HFF-Myc (cell line): ENCODE measurements around the gene PKIG.

Experiments
- DNase-seq: peaks from one replicate; pipeline ENCODE4 v3.0.0-alpha.2; 2011; ENCODE audit warnings: low read depth; ENCODE audit errors: extremely low read depth
- H3K4me3 ChIP-seq: replicated peaks from 2 replicates; pipeline ENCODE4 v1.5.1; 2011; ENCODE audit warnings: low read depth, mild to moderate bottlenecking, control low read depth, low read length
- CTCF ChIP-seq: IDR thresholded peaks from 2 replicates; pipeline ENCODE4 v1.5.1; 2012; ENCODE audit warnings: mild to moderate bottlenecking, low read depth, low read length, control low read depth; ENCODE audit errors: missing control alignments

PKIG gene

GRCh38 chr20:44570367-44570766 lies 12.0 kb upstream of the PKIG start:
- H3K4me3 ChIP-seq, result no peak overlapping the region
- TF ChIP-seq CTCF, result no peak
- no peak for DNase-seq

GRCh38 chr20:44571362-44571988 lies 10.9 kb upstream of the PKIG start:
- no peak for TF ChIP-seq CTCF
- no peak for DNase-seq
- H3K4me3 ChIP-seq, result no peak overlapping the region

- peak; percentile 87 for DNase-seq
- H3K4me3 ChIP-seq, result peak overlapping the region; percentile 6; the same call in 1 of the 2 replicates
These were observed 9.6 kb upstream of the PKIG start for GRCh38 chr20:44572551-44573500.

GRCh38 chr20:44573501-44573869 lies 8.9 kb upstream of the PKIG start:
- DNase-seq, result no peak
- no peak overlapping the region for H3K4me3 ChIP-seq
- no peak for TF ChIP-seq CTCF

More at GRCh38 chr20:44572551-44573500, 9.6 kb upstream of the PKIG start:
- TF ChIP-seq CTCF, result no peak

- DNase-seq, result no peak
- TF ChIP-seq CTCF, result no peak
- no peak overlapping the region for H3K4me3 ChIP-seq
These were observed 8.0 kb upstream of the PKIG start for GRCh38 chr20:44574372-44574771.

GRCh38 chr20:44576297-44576696 lies 6.1 kb upstream of the PKIG start:
- peak; percentile 53 for TF ChIP-seq CTCF
- DNase-seq, result peak; percentile 52
- no peak overlapping the region for H3K4me3 ChIP-seq
